Mammary epithelial cell (primary cell): ENCODE data around the gene CDC27.

Experiments
- EZH2 ChIP-seq: IDR thresholded peaks from 2 replicates; pipeline ENCODE4 v1.6.1; 2012; ENCODE audit warnings: low read length, inconsistent platforms, borderline replicate concordance
- TF ChIP-seq, protein P1 (sequence below), 2 donors: IDR thresholded peaks in 1 of 2; conservative IDR thresholded peaks in 1 of 2; 2 replicates each; pipeline ENCODE4 v1.5.1; 2011 to 2012; ENCODE audit warnings: inconsistent platforms in 2 of 2, low read length in 2 of 2, mild to moderate bottlenecking in 2 of 2, control low read depth in 1 of 2, low read depth in 1 of 2; ENCODE audit not compliant: insufficient read depth in 1 of 2; ENCODE audit errors: extremely low read depth in 1 of 2

DNA sequence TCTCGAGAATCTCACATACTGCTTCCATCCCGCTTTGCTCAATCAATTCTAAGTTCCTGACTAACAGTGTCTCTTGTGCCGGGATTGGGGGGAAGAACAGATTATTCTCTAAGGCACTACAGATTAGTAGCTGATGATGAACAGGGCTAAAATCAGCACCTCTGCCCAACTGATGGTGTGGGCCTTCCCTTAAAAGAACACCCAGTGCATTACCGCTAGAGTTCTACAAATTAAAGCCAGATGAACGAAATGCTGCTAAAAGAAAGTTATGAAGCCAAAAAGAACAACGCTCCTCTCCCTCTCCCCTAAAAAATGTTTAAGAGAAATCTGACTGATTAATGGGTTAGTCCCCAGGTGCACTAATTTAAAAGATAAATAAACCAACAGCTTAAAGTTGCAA is 4.4 kb downstream of the CDC27 start:
- TF ChIP-seq, protein P1, sequence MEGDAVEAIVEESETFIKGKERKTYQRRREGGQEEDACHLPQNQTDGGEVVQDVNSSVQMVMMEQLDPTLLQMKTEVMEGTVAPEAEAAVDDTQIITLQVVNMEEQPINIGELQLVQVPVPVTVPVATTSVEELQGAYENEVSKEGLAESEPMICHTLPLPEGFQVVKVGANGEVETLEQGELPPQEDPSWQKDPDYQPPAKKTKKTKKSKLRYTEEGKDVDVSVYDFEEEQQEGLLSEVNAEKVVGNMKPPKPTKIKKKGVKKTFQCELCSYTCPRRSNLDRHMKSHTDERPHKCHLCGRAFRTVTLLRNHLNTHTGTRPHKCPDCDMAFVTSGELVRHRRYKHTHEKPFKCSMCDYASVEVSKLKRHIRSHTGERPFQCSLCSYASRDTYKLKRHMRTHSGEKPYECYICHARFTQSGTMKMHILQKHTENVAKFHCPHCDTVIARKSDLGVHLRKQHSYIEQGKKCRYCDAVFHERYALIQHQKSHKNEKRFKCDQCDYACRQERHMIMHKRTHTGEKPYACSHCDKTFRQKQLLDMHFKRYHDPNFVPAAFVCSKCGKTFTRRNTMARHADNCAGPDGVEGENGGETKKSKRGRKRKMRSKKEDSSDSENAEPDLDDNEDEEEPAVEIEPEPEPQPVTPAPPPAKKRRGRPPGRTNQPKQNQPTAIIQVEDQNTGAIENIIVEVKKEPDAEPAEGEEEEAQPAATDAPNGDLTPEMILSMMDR (conservative IDR thresholded peaks at IDR 0.05 in 1 of 2, IDR thresholded peaks at IDR 0.05 in 1 of 2; ENCODE audit: extremely low read depth in 1 of 2, insufficient read depth in 1 of 2, low read depth in 1 of 2, low read length in 2 of 2) = no peak
- no peak for TF ChIP-seq EZH2
